GM21786 (cell line): ENCODE results near the gene HORMAD2.
"Not testable (repeated sequence)": the region's sequence is repeated elsewhere in the genome, so short reads cannot be mapped to it uniquely, and the experiment has no call there.

Experiments
- ATAC-seq: cut with Tn5 transposase; IDR thresholded peaks from one replicate; pipeline ENCODE4 v1.9.1; 2021; ENCODE audit not compliant: unreplicated experiment

HORMAD2 gene

GRCh38 chr22:30056015-30056414, 24.2 kb upstream of the HORMAD2 start:
- no peak for ATAC-seq

GRCh38 chr22:30057375-30057774, 22.9 kb upstream of the HORMAD2 start:
- no peak for ATAC-seq

- ATAC-seq = not testable (repeated sequence)
These were observed 20.8 kb upstream of the HORMAD2 start for GRCh38 chr22:30059346-30060020.

GRCh38 chr22:30061094-30061493, 19.2 kb upstream of the HORMAD2 start:
- ATAC-seq = not testable (repeated sequence)

DNA sequence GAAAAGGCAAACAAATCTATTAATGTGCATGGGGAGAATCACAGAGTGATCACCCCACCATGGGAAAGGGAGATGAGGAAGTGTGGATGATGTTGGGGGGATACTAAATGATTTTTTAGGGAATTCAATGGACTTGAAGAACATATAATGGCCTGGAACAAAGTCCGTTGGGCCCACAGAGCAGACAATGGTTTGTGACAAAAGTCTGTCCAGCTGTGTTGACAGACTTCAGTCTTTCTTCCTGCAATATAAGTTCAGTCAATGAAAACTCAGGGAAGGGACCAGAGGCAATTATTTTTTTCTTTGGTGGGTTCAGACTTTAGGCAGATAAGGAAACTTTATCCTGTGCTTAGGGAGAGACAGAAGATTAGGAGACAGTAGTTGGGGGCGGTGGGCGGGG, 18.0 kb upstream of the HORMAD2 start:
- no peak for ATAC-seq

DNA sequence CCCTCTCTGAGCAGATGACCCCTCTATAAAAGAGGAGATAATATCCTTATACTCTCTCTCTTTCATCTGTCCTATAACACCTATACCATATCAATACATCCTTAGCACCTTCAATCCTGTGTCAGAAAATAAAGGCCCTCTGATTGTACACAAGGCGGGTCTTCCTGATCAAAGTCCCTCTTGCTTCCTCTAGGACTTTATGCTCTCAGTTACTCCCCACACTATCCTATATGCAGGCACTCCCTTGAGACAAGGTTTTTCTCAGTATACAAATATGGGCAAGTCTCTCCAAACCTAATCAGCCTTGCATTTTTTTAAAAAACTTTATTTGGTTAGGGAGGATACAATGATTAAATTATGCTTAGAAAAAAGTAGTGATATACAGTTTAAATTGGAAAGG, 17.3 kb upstream of the HORMAD2 start:
- no peak for ATAC-seq

- no peak for ATAC-seq
These were observed 16.1 kb upstream of the HORMAD2 start for GRCh38 chr22:30064172-30064571.

DNA sequence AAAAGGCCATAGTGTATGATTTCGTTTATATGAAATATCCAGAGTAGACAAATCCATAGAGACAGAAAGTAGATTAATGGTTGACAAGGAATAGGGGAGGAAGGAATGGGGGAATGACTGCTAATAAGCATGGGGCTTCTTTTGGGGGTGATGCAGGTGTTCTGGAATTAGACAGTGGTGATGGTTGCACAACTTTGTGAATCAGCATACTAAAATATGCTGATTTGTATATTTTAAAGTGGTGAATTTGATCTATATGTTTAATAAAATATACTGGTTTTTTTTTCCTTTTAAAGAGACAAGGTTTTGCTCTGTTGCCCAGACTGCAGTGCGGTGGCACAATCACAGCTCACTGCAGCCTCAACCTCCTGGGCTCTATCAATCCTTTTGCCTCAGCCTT, 6.5 kb upstream of the HORMAD2 start:
- no peak for ATAC-seq

DNA sequence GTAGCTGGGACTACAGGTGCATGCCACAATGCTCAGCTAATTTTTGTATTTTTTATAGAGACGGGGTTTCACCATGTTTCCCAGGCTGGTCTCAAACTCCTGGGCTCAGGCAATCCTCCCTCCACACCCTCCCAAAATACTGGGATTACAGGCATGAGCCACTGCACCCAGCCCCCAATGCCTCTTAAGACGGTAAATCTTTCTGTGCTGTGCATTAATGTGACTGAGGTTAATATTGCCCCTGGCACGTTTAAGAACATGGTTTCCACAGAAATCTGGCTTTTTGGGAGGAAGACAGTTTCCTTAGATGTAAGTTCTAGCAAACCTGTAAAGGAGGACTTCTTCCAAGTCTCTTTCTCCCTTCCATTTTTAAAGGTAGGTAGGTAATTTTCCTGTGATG, 6.1 kb upstream of the HORMAD2 start:
- no peak for ATAC-seq

GRCh38 chr22:30074994-30075393, 5.3 kb upstream of the HORMAD2 start:
- no peak for ATAC-seq

GRCh38 chr22:30077279-30077880, 2.9 kb upstream of the HORMAD2 start:
- ATAC-seq = no peak

DNA sequence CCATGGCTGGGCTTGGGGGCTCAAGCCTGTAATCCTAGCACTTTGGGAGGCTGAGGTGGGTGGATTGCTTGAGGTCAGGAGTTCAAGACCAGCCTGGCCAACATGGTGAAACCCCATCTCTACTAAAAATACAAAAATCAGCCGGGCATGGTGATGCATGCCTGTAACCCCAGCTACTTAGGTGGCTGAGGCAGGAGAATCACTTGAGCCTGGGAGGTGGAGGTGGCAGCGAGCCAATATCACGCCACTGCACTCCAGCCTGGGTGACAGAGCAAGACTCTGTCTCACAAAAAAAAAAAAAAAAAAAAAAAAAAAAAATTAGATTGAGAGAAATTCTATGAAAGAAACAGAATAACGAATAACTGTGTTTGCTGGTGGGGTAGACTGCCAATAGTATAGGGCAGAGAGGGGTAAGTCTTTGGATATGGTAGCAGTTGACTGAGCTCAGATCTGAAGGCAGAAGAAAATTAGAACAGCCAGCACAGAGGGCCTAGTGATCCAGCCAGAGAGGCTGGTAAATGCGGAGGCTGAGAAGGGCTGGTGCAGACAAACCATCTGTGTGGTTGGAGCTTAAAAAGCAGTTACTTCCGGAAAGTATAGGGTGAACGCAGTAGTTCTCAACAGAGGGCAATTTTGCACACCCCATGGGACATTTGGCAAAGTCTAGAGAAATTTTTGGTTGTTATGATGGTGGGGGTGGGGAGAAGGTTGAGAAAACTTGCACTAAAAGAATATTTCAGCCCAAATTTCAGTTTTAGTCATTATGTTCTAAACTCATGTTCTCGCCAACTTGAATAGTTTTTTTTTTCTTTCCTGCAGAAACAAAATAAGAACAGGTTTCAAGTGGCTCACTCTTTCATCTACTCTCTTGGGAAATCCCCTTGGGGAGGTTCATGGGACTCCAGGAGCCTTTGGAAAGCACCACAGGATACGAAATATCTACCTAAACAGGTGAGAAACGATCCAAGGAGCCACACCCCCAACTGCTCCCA, 1.6 kb upstream of the HORMAD2 start:
- no peak for ATAC-seq

- ATAC-seq = no peak
These were observed 541 bp downstream of the HORMAD2 start for GRCh38 chr22:30080805-30081204.

- no peak for ATAC-seq
These were observed 6.2 kb downstream of the HORMAD2 start for GRCh38 chr22:30086496-30086895.

DNA sequence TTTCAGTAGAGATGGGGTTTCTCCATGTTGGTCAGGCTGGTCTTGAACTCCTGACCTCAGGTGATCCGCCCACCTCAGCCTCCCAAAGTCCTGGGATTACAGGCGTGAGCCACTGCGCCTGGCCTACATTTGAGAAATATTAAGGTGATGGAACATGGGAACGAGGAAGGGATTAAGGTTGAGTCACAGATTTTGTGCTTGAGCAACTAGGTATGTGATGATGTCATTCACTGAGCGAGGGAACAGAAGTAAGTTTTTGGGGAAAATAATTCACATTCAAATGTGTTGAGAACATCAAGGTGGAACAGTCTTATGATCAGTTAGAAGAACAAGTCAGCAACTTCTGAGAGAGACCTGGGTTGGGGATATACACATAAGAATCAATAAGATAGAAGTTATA, 6.8 kb downstream of the HORMAD2 start:
- not testable (repeated sequence) for ATAC-seq

DNA sequence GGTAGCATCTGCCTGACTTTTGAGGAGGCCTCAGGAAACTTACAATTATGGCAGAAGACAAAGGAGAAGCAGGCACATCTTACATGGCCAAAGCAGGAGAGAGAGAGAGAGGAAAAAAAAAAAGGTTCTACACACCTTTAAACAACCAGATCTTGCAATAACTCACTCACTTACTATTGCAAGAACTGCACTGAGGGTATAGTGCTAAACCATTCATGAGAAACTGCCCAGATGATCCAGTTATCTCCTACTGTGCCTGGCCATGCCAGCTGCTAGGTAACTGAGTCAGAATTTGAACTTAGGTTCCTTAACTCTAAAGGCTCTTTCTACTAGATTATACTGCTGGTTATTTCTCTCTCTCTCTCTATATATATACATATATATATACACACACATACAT, 7.3 kb downstream of the HORMAD2 start:
- ATAC-seq = no peak

- ATAC-seq = no peak
These were observed 8.2 kb downstream of the HORMAD2 start for GRCh38 chr22:30088468-30088867.

DNA sequence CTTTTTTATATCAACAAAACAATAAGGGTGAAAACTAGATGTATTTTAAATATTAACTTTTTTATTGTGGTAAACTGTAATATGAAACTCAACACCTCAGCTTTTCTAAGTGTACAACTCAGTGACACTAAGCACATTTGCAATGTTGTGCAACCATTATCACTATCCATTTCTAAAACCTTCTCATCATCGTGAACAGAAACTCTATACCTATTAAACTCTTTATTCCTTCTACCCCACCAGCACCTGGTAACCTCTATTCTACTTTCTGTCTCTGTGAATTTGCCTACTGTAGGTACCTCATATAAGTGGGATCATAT, 9.4 kb downstream of the HORMAD2 start:
- ATAC-seq = no peak

- no peak for ATAC-seq
These were observed 12.4 kb downstream of the HORMAD2 start for GRCh38 chr22:30092686-30093085.

DNA sequence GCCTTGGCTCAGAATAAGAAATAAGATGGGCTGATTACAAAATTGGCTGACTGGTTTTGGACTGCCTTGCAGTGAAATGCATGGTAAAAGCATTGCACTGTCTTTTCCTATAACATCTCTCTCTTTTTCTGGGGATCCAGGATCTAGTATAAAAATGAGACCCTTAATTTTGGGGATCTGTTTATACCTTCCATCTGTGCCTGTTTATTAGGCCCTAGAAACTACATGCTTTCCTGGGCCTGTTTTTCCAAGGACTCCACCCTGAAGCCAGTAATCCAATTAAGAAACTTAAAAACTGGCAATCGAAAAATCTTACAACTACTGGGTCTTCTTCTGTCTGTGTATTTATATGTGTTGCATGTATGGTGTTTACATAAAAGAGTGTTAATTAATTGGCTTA, 14.5 kb downstream of the HORMAD2 start:
- no peak for ATAC-seq

DNA sequence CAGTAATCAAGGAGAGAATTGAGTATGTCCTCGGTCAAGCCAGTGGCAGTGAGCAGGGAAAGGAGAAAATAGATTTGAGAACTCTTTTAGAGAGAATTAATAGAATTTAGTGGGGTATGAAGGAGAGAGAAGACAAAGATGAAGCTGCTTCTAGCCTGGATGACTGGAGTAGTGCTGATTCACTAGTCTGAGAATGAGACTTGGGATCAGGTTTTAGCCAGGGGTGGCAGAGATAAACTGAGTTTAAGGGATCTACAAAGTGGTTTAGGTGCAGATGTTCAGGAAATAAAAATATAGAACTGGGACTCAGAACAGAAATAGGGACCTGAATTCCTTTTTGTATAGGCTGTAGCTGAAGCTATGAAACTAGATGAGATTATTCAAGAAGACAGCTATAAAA, 17.6 kb downstream of the HORMAD2 start:
- no peak for ATAC-seq

DNA sequence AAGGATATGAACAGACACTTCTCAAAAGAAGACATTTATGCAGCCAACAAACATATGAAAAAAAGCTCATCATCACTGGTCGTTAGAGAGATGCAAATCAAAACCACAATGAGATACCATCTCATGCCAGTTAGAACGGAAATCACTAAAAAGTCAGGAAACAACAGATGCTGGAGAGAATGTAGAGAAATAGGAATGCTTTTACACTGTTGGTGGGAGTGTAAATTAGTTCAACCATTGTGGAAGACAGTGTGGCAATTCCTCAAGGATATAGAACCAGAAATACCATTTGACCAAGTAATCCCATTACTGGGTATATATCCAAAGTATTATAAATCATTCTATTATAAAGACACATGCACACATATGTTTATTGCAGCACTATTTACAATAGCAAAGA, 20.5 kb downstream of the HORMAD2 start:
- not testable (repeated sequence) for ATAC-seq
